GM21528 (cell line): ENCODE data around the gene LDAF1.
"Not testable (repeated sequence)": the region's sequence is repeated elsewhere in the genome, so short reads cannot be mapped to it uniquely, and the experiment has no call there.

Experiments used
- ATAC-seq: cut with Tn5 transposase; IDR thresholded peaks from one replicate; pipeline ENCODE4 v1.9.1; 2021; ENCODE audit warnings: mild to moderate bottlenecking, moderate library complexity; ENCODE audit not compliant: unreplicated experiment, low FRiP score

The LDAF1 gene

DNA sequence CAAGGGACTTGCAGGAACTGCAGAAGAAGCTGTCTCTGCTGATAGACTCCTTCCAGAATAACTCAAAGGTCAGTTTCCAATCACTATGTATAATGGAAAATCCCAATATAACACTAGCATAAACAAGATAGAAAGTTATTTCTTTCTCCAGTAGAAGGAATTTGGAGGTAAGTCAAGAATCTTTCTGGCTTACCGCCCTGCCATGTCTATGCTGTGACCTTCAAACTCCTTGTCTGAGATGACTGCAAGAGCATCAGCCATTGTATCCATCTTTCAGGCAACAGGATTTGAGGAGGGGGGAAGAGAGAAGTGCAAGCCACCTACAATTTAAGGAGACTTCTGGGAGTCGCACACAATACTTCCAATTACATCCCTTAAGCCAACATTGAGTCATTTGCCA is 2.7 kb downstream of the LDAF1 start:
- ATAC-seq: no peak

DNA sequence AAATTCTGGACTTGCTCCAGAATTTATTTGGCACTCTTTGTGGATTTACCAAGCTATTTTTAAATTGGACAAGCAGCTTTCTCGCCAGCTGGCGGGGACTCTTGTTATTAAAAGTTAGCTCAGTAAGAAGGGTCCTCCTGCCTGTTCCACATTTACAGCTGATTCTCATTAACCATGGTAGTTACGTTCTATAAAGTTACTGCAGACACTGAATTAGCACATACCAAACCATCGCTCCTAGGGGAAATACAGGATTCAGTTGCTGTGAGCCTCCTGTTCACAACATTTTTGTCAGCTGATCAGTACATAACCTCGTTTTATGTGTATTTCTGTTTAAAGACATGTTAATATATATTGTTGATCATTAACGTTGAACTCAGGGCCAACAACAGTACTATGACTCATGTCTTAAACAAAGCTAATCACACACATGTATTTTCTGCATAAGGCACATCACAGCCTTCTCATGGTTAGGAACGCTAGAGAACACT is 4.2 kb downstream of the LDAF1 start:
- ATAC-seq: no peak

DNA sequence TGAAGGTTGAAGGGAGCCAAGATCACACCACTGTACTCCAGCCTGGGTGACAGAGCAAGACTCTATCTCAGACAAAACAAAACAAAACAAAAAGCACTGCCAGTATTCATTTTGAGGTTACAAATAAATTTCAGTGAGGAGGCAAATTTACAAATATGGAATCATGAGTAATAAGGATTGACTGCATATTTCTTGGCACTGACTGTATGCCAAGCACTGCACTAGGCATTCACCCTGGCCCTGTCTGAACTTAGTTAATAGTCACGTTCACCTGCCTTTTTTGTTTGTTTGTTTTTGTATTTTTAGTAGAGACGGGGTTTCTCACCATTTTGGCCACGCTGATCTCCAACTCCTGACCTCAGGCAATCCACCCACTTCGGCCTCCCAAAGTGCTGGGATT is 5.1 kb downstream of the LDAF1 start:
- ATAC-seq: no peak

DNA sequence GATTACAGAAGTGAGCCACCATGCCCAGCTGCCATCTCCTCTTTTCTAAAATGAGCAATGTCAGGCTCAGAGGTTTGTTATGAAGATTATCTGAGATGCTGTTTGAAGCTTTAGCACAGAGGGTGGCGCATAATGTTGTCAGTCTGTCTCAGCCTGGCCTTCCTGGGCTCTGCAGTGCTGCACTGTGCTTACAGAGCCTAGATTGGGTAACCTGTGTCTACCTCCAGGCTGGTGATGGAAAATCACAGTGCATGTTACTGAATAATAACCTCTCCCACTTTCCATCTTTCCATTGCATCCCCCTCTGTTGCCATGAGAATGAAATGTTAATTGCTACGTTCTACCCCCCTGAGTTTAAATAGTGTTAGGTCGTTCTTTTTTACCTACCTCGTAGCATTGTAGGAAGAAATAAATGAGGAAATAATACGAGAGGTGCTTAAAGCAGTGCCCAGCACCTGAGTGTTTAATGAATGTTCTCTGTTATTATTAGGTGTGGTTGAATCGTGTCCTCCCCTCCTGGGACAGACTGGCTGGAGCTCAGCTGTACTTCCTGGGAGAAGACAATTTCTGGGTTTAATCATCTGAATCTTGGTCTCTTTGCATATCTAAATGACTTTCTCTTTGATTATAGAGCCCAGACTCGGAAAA is 6.2 kb downstream of the LDAF1 start:
- no peak for ATAC-seq

DNA sequence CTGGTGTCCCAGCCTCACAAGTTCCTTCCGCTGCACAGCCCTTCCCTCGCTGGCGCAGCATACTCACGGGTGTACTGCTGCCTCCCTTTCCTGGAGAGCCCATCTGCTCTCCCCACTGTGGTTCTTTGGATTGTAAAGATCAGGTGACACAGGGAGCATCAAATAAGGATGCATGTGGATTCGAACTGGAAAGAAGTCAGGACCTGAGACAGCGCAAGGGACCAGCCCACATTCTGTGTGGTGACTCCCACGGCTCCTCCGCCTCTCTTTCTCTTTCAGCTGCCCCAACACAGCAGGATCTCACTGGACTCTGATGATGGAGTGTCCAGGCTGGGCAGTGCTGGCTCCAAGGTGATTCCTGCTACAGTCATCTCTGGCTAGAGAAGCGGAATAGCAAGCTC is 8.1 kb downstream of the LDAF1 start:
- ATAC-seq: no peak

DNA sequence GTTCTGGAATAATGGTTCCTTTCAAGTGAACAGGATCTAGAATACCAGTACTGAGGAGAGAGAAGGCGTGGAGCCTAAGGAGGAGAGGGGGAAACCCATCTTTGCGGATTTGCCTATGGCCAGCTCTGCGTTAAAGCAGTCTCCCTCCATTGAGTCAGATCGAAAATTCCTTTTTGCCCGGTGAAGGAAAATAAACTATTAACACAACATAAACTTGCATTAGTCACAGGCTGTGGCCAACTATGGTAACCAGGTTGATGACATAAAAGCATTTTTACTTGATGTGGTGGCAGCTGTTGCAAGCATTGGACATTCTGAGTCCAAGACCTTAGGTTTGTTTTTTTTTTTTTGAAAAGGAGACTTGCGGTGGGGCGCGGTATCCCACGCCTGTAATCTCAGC is 8.9 kb downstream of the LDAF1 start:
- no peak for ATAC-seq

DNA sequence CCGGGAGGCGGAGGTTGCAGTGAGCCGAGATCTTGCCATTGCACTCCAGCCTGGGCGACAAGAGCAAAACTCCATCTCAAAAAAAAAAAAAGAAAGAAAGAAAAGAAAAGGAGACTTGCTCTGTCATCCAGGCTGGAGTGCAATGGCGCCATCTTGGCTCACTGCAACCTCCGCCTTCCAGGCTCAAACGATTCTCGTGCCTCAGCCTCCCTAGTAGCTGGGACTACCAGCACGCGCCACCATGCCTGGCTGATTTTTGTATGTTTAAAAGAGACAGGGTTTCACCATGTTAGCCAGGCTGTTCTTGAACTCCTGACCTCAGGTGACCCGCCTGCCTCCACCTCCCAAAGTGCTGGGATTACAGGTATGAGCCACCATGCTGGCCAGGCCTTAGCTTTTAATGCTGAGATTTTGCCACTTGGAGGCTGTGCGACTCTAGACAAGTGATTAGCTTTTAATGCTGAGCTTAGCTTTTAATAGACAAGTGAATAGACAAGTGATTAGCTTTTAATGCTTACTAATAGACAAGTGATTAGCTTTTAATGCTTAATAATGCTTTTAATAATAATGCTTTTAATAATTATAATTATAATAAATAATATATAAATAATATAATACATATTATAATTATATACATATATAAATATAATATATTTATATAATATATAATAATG is 9.6 kb downstream of the LDAF1 start:
- no peak for ATAC-seq

DNA sequence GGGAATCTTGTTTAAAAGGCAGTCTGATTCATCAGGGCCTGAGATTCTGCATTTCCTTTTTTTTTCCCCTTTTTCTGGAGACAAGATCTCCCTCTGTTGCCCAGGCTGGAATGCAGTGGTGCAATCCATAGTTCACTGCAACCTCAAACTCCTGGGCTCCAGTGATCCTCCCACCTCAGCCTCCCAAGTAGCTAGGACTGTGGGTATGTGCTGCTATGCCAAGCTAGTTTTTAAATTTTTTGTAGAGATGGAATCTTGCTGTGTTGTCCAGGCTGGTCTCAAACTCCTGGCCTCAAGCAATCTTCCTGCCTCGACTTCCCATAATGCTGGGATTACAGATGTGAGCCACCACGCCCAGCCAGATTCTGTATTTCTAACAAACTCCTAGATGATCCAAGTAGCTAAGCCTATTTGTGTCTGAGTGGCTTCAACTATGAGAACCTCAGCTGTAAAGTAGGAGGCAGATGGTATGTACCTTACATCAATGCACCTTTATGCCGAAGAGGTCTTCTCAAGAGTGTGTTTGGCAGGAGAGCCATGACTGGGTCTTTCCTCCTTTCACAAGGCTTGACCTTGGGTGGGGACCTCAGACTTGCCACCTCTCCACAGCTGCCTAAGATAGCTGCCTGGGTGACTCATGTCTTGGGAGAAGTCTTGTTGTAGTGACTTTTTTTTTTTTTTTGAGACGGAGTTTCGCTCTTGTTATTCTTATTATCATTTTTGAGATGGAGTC is 10.9 kb downstream of the LDAF1 start:
- ATAC-seq: no peak

DNA sequence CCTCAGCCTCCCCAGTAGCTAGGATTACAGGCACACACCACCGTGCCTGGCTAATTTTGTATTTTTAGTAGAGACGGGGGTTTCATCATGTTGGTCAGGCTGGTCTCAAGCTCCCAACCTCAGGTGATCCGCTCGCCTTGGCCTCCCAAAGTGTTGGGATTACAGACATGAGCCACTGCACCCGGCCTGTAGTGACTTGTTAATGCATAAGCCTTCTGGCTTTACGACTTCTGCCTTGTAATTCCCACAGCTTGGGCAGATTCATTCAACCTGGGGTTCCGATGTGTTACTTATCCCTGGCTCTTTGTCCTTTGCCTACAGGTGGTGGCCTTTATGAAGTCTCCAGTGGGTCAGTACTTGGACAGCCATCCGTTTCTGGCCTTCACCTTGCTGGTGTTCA is 11.6 kb downstream of the LDAF1 start:
- ATAC-seq: not testable (repeated sequence)

DNA sequence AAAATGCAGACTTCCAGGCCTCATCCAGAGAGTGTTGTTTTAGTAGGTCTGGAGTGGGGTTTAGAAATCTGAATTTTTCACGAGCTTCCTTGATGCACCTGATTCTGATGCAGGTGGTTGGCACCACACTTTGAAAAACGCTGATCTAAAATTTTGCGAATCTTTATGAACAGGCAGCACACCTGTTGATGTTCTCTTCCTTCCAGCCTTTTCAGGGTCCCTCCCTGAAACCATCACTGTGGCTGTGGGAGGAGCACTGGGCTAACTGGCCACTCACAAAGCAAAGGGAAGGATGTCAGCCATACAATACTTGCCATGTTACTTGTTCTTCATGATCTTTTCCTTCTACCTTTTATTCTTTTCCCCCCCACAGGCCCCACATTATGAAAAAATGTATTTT is 14.2 kb downstream of the LDAF1 start:
- no peak for ATAC-seq

DNA sequence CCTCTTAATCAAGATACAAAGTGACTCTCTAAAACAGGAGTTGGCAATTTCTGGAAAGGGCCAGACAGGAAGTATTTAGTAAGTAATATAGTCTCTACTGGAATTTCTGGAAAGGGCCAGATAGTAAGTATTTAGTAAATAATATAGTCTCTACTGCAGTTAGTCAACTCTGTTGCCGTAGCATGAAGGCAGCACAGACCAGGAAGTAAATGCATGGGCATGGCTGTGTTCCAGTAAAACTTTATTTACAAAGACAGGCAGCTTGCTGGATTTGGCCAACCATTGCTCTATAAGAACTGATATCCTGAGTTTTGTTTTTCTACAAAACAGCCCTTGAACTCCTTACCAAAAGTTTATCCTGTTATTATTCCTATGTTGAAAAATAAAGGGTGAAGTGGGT is 16.9 kb downstream of the LDAF1 start:
- ATAC-seq: no peak

DNA sequence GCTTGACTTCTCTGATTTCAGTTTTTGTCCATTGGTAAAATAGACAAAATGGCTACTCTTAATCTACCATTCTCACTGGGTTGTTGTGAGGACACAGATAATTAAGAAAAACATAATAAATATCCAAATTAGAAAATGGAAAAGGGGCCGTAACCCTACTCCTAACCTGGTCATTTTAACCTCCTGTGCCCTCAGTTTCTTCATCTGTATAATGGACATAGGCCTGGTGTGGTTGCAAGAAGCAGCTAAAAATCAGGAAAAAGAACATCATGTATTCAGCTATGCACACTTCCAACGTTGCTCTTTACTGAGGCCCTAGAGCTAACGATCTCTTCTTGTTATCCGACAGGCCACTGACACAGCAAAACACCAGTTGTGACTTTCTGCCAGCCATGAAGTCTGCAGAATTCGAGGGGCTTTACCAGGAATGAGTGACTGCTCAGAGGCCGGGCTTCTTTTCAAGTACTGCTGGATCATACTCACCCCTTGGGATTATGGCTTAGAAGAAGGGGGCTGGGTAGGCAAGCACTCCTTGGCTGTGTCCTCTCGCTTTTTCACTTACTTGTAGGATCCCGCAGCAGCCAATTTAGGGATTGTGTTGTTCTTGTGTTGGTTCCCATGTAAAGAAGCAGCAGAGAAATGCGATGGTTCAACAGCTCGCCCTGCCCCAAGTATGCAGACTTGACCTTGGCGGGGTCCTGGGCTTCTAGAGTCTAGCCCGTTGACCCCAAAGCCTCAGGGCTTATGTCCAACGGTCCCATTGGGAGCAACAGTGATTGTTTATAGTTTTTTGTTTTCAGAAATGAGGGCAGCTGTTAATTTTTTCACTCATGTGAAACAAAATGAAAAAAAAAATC is 20.9 kb downstream of the LDAF1 start:
- ATAC-seq: no peak

DNA sequence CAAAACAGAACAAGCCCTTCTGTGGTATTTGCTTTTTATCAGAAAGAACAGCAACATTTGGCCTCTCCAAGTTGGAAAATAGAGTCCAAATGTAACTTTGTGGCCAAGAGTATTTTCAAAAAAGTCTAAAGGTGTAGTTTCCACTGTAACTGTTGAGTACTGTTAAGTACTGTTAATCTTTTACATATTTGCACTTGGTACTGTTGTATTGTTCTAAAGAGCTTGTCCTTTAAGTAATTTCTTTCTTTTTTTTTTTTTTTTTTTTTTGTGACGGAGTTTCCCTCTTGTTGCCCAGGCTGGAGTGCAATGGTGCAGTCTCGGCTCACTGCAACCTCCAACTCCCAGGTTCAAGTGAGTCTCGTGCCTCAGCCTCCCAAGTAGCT is 21.5 kb downstream of the LDAF1 start:
- no peak for ATAC-seq

DNA sequence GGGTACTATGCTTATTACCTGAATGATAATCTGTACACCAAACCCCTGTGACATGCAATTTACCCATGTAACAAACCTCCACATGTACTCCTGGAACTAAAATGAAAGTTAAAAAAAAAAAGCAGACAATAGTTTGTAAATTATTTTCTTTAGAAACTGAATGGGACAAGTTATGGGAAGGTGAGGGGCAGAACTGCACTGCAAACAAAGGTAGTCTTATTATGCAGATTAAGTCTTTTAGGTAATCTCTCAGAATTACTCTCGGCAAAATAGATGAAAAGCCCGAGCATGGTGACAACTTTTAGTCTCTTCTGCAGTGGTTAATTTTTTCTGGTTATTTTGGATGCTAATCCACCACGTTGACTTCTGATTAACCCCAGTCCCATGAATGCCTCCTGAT is 25.5 kb downstream of the LDAF1 start:
- ATAC-seq: no peak

DNA sequence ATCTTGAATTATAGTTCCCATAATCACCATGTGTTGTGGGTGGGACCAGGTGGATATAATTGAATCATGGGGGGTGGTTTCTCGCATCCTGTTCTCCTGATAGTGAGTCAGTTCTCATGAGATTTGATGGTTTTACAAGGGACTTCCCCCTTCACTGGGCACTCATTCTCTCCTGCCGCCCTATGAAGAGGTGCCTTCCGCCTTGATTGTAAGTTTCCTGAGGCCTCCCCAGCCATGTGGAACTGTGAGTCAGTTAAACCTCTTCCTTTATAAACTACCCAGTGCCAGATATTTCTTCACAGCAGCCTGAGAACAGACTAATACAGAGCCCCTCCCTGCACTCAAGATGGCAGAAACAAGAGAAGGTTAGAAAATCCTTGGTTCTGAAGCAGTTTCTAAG is 26.4 kb downstream of the LDAF1 start:
- ATAC-seq: no peak

DNA sequence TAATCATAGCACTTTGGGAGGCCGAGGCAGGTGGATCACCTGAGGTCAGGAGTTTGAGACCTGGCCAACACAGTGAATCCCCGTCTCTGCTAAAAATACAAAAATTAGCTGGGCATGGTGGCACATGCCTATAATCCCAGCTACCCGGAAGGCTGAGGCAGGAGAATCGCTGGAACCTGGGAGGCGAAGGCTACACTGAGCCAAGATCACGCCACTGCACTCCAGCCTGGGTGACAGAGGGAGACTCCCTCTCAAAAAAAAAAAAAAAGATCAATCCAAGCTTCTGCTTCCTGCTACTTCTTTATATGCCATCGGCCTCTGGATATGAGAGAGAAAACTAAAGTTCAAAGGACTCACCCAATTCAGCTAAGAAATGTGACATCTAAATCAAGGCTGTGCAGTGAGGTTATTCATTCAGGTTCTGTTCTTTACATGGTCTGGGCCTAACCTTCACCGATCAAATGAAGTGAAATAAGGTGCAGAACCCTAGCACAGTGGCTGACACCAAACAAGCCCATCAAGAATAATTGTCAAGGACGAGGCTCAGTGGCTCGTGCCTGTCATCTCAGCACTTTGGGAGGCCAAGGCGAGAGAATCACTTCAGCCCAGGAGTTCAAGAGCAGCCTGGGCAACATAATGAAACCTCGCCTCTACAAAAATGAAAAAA is 27.3 kb downstream of the LDAF1 start:
- ATAC-seq: no peak

DNA sequence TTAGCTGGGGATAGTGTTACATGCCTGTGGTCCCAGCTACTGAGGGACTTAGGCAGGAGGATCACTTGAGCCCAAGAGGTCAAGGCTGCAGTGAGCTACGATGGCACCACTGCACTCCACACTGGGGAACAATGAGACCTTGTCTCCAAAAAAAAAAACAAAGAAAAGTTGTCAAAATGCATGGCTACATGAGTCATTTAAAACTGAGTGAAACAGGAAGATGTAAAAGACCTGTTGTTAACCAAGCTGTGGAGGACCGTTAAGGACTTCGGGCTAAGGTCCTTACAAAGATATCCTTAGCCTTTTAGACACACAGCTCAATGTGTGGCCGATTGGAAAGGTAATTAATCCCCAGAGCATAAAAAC is 27.8 kb downstream of the LDAF1 start:
- no peak for ATAC-seq

DNA sequence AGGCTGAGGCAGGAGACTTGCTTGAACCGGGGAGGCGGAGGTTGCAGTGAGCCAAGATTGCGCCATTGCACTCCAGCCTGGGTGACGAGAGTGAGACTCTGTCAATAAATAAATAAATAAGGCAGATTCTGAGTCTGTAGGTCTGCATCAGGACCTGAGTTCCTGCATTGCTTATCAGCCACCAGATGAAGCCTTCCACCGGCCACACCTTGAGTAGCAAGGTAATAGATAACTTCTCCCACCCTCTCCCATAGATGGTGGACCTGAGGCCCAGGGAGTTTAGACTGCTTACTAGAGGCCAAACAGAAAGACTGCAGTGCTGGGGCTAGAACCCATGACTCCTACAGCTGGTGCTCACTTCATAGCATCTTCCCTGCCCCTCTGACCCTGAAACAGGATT is 30.8 kb downstream of the LDAF1 start:
- no peak for ATAC-seq

DNA sequence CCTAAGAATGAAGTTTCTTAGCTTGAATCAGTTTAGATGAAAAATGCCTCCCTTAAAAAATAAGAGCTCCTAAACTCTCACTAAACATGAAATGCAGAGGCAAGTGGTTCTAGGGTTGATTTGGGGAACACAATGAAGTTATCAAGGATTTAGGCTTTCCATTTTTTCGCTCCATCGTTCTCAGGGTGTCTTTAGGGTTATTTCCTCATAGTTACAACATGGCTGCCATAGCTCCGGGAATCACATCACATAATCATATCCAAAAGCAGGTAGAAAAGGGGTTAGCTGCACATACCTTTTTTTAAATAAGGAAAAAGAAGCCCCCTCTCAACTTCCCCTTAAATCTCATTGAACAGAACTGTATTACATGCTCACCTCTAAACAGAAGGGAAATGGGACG is 31.5 kb downstream of the LDAF1 start:
- no peak for ATAC-seq

DNA sequence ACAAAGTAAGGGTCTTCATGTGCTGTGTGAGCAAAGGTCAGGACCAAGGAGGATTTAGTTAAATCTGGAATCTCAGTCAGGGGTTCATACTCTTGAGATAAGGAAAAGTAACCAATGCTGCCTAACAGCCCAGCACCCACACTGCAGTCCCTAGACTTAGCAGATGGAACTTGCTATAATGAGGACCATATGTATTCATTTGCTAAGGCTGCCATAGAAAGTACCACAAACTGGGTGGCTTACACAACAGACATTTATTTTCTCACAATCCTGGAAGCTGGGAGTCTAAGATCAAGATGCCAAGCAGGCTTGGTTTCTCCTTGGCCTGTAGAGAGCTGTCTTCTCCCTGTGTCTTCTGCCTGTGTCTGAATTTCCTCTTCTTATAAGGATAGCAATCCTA is 32.1 kb downstream of the LDAF1 start:
- ATAC-seq: no peak
